ENCODE measurements around the gene GPR108. TPM values are rescaled to one million over a fixed set of nuclear protein-coding genes. Genes with fewer than 3 reads are reported as not detected.

The GPR108 gene
- total and polyA plus RNA-seq, 2 of the 13 experiments (the other 11 are each of a cell fraction or from before 2014, with no cell fraction given) = 36.4 to 63.0 TPM

DNA sequence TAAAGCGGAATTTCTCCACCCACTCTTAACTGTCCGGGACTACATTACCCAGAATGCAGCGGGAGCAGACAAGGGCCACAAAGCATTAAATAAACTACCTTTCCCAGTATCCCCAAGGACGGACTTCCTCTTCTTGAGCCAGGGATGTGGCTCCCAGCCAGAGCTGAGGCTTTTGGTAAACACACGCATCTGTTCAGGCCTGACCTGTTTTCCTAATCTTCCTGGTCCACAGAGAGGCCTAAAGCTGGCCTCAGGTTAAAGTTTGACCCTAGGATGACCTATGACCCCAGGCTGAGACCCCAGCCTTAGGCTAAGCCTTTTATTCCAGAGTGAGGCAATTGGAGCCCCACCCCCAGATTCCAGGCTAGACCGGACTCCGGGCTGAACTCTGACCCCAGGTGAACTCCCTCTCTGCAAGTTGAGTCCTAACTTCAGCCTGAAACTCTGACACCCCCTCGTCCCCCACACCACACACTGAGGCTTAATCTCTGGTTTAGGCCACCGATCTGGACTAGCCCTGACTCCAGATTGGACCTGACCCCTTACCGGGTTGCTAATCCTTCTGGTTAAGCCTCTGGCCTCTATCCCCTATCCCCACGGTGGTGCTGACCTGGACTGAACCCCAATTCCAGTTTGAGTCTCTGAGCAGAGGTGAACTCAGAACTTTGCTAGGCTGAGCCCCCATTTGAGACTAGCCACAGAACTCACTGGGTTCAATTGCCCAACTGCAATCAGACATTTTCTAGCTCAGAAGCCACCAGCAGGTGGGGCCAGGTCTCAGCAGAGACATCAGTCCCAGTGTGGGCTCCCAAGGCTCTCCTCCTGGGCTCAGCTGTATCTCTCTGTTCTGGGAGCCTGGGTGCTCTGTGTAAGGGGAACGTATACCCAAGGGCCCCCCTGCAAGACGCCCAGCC is 750 bp upstream of the GPR108 start (continued):
- TF ChIP-seq, protein P1, sequence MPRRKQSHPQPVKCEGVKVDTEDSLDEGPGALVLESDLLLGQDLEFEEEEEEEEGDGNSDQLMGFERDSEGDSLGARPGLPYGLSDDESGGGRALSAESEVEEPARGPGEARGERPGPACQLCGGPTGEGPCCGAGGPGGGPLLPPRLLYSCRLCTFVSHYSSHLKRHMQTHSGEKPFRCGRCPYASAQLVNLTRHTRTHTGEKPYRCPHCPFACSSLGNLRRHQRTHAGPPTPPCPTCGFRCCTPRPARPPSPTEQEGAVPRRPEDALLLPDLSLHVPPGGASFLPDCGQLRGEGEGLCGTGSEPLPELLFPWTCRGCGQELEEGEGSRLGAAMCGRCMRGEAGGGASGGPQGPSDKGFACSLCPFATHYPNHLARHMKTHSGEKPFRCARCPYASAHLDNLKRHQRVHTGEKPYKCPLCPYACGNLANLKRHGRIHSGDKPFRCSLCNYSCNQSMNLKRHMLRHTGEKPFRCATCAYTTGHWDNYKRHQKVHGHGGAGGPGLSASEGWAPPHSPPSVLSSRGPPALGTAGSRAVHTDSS (CRISPR knock-in tag; conservative IDR thresholded peaks at IDR 0.05) = no peak
- TF ChIP-seq ZNF577 (CRISPR knock-in tag; IDR thresholded peaks at IDR 0.05; ENCODE audit: borderline replicate concordance, low read depth) (no peak), ZNF782 (CRISPR knock-in tag; IDR thresholded peaks at IDR 0.05; ENCODE audit: borderline replicate concordance) (no peak), HNRNPL (IDR thresholded peaks at IDR 0.05; ENCODE audit: low read depth, low read length) (no peak), TMF1 (CRISPR knock-in tag; IDR thresholded peaks at IDR 0.05; ENCODE audit: low read depth) (no peak), KLF11 (CRISPR knock-in tag; IDR thresholded peaks at IDR 0.05) (no peak), HNF1B (CRISPR knock-in tag; IDR thresholded peaks at IDR 0.05) (no peak), SMYD3 (CRISPR knock-in tag; IDR thresholded peaks at IDR 0.05) (no peak; the same call in 1 of the 2 replicates), SNAPC5 (CRISPR knock-in tag; IDR thresholded peaks at IDR 0.05; ENCODE audit: borderline replicate concordance) (no peak), RAD51 (IDR thresholded peaks at IDR 0.05; ENCODE audit: borderline replicate concordance) (no peak), NCOR1 (IDR thresholded peaks at IDR 0.05; ENCODE audit: borderline replicate concordance, low read length) (peak; percentile 88), SYNCRIP (IDR thresholded peaks at IDR 0.05; ENCODE audit: insufficient read depth, low read depth, low read length) (no peak)
- TF ChIP-seq, protein P2, sequence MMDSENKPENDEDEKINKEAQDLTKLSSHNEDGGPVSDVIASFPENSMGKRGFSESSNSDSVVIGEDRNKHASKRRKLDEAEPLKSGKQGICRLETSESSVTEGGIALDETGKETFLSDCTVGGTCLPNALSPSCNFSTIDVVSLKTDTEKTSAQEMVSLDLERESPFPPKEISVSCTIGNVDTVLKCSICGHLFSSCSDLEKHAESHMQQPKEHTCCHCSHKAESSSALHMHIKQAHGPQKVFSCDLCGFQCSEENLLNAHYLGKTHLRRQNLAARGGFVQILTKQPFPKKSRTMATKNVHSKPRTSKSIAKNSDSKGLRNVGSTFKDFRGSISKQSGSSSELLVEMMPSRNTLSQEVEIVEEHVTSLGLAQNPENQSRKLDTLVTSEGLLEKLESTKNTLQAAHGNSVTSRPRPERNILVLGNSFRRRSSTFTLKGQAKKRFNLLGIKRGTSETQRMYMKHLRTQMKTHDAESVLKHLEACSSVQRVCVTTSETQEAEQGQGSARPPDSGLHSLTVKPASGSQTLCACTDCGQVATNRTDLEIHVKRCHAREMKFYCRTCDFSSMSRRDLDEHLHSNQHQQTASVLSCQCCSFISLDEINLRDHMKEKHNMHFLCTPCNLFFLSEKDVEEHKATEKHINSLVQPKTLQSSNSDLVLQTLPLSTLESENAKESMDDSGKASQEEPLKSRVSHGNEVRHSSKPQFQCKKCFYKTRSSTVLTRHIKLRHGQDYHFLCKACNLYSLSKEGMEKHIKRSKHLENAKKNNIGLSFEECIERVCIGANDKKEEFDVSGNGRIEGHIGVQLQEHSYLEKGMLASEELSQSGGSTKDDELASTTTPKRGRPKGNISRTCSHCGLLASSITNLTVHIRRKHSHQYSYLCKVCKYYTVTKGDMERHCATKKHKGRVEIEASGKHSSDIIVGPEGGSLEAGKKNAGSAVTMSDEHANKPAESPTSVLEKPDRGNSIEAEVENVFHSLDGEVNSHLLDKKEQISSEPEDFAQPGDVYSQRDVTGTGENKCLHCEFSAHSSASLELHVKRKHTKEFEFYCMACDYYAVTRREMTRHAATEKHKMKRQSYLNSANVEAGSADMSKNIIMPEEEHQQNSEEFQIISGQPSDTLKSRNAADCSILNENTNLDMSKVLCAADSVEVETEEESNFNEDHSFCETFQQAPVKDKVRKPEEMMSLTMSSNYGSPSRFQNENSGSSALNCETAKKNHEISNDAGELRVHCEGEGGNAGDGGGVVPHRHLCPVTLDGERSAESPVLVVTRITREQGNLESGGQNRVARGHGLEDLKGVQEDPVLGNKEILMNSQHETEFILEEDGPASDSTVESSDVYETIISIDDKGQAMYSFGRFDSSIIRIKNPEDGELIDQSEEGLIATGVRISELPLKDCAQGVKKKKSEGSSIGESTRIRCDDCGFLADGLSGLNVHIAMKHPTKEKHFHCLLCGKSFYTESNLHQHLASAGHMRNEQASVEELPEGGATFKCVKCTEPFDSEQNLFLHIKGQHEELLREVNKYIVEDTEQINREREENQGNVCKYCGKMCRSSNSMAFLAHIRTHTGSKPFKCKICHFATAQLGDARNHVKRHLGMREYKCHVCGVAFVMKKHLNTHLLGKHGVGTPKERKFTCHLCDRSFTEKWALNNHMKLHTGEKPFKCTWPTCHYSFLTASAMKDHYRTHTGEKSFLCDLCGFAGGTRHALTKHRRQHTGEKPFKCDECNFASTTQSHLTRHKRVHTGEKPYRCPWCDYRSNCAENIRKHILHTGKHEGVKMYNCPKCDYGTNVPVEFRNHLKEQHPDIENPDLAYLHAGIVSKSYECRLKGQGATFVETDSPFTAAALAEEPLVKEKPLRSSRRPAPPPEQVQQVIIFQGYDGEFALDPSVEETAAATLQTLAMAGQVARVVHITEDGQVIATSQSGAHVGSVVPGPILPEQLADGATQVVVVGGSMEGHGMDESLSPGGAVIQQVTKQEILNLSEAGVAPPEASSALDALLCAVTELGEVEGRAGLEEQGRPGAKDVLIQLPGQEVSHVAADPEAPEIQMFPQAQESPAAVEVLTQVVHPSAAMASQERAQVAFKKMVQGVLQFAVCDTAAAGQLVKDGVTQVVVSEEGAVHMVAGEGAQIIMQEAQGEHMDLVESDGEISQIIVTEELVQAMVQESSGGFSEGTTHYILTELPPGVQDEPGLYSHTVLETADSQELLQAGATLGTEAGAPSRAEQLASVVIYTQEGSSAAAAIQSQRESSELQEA (CRISPR knock-in tag; IDR thresholded peaks at IDR 0.05; ENCODE audit: not compliant biosample characterization) = peak; percentile 57
- TF ChIP-seq, protein P3, sequence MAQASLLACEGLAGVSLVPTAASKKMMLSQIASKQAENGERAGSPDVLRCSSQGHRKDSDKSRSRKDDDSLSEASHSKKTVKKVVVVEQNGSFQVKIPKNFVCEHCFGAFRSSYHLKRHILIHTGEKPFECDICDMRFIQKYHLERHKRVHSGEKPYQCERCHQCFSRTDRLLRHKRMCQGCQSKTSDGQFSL (CRISPR knock-in tag; IDR thresholded peaks at IDR 0.05) = no peak
